Ascending aorta (tissue), 2 donors: ENCODE measurements around the gene PGAP1. TPM values are rescaled to one million over a fixed set of nuclear protein-coding genes. Genes with fewer than 3 reads are reported as not detected.
"Not testable (repeated sequence)": the region's sequence is repeated elsewhere in the genome, so short reads cannot be mapped to it uniquely, and the experiment has no call there.

Source experiments
- DNase-seq, 2 donors: peaks; one replicate each; pipeline ENCODE4 v3.0.0-alpha.2; 2019; ENCODE audit warnings: low spot score in 2 of 2
- H3K27ac ChIP-seq, 2 donors: fragments of 200-600 bp; sonication (generic); one replicate each; pipeline ENCODE4 v1.5.1; 2016 to 2017; ENCODE audit warnings: mild to moderate bottlenecking in 1 of 2
- H3K27me3 ChIP-seq: fragments of 200-600 bp; sonication (generic); one replicate; pipeline ENCODE4 v1.5.1; 2017
- H3K36me3 ChIP-seq, 2 donors: fragments of 200-600 bp; sonication (generic); one replicate each; pipeline ENCODE4 v1.5.1; 2016
- H3K4me1 ChIP-seq, 2 donors: fragments of 200-600 bp; sonication (generic); one replicate each; pipeline ENCODE4 v1.5.1; 2016 to 2017; ENCODE audit warnings: mild to moderate bottlenecking in 1 of 2
- H3K4me3 ChIP-seq, 2 donors: fragments of 200-600 bp; sonication (generic); one replicate each; pipeline ENCODE4 v1.5.1; 2016 to 2017; ENCODE audit warnings: mild to moderate bottlenecking in 1 of 2
- H3K9me3 ChIP-seq, 2 donors: fragments of 200-600 bp; sonication (generic); one replicate each; pipeline ENCODE4 v1.5.1; 2016
- CTCF ChIP-seq, 3 experiments: fragments of 200-600 bp in 2 of 3; fragments of 450-650 bp in 1 of 3; sonication (generic) in 2 of 3; IDR thresholded peaks; one replicate each; pipeline ENCODE4 v1.5.1; 2016 to 2019; ENCODE audit warnings: antibody characterized with exemption in 3 of 3, mild to moderate bottlenecking in 1 of 3, moderate library complexity in 1 of 3
- intact Hi-C: fragments of 100-400 bp; cut with DNase I; formaldehyde crosslinking; loops from one replicate; pipeline ENCODE4 v1.15.1; 2023
- total RNA-seq: library from RNA; depleted of rRNA; stranded (reverse); fragments of >200 nt; gene quantifications from one replicate; pipeline ENCODE4 v1.1.0, GENCODE V29; 2016

Gene PGAP1
- total RNA-seq, 1 donor from 2014 or later: 2.3 TPM

- TF ChIP-seq CTCF (IDR thresholded peaks at IDR 0.05): no peak
- Histone ChIP-seq H3K27ac (no peak overlapping the region), H3K36me3 (peaks cover 8 to 21% of the 10 kb centered on the region in 2 donors), H3K27me3 (no peaks in the 10 kb centered on the region), H3K4me3 (no peak overlapping the region), H3K4me1 (no peaks in the 10 kb centered on the region), H3K9me3 (no peaks in the 10 kb centered on the region)
- no peak for DNase-seq
- intact Hi-C loops: no loop called here
These were observed 7.6 kb downstream of the PGAP1 start for GRCh38 chr2:196918927-196919326.

GRCh38 chr2:196917802-196918201 is 8.7 kb downstream of the PGAP1 start:
- Histone ChIP-seq H3K4me1 (no peaks in the 10 kb centered on the region), H3K27ac (no peak overlapping the region), H3K36me3 (peaks cover 8 to 22% of the 10 kb centered on the region in 2 donors), H3K4me3 (no peak overlapping the region), H3K9me3 (no peaks in the 10 kb centered on the region), H3K27me3 (no peaks in the 10 kb centered on the region)
- no peak for TF ChIP-seq CTCF (IDR thresholded peaks at IDR 0.05)
- no peak for DNase-seq
- intact Hi-C loops: no loop called here

- TF ChIP-seq CTCF (IDR thresholded peaks at IDR 0.05): no peak
- H3K36me3 ChIP-seq: peaks cover 8 to 22% of the 10 kb centered on the region in 2 donors
- no peak overlapping the region for H3K4me3 ChIP-seq
- no peaks in the 10 kb centered on the region for H3K9me3 ChIP-seq
- intact Hi-C loops: no loop called here
- no peak for DNase-seq
- H3K27ac ChIP-seq: no peak overlapping the region
- no peaks in the 10 kb centered on the region for H3K27me3 ChIP-seq
- H3K4me1 ChIP-seq: no peaks in the 10 kb centered on the region
These were observed 10.9 kb downstream of the PGAP1 start for GRCh38 chr2:196915507-196916189.

GRCh38 chr2:196914867-196915460 is 11.5 kb downstream of the PGAP1 start:
- Histone ChIP-seq H3K36me3 (peaks cover 8 to 22% of the 10 kb centered on the region in 2 donors), H3K27ac (no peak overlapping the region), H3K9me3 (no peaks in the 10 kb centered on the region), H3K27me3 (no peaks in the 10 kb centered on the region), H3K4me1 (no peaks in the 10 kb centered on the region), H3K4me3 (no peak overlapping the region)
- no peak for DNase-seq
- TF ChIP-seq CTCF (IDR thresholded peaks at IDR 0.05): no peak
- intact Hi-C loops: no loop called here

DNA sequence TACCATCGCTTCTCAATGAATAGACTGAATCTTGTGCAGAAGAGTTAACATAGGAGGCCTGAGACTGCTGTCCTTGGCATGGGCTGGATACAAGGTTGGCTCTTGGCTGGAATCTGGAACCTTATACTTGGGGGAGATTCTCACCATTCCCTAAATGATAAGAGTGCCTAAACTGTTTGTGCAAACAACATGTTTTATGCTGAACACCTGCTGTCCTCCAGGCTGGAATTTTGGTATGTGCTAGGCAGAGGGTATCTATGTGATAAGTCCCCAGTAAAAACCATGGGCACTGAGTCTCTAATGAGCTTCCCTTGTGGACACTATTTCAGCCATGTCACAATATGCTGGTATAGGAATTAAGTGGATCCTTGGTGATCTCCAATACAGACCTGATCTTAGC is 12.8 kb downstream of the PGAP1 start:
- H3K27me3 ChIP-seq: no peaks in the 10 kb centered on the region
- H3K27ac ChIP-seq: no peak overlapping the region
- DNase-seq: no peak
- no peaks in the 10 kb centered on the region for H3K9me3 ChIP-seq
- no peaks in the 10 kb centered on the region for H3K4me1 ChIP-seq
- no peak for TF ChIP-seq CTCF (IDR thresholded peaks at IDR 0.05)
- peaks cover 8 to 22% of the 10 kb centered on the region in 2 donors for H3K36me3 ChIP-seq
- H3K4me3 ChIP-seq: no peak overlapping the region
- intact Hi-C loops: no loop called here

GRCh38 chr2:196905365-196905764 is 21.1 kb downstream of the PGAP1 start:
- H3K36me3 ChIP-seq: peaks cover 0 to 13% of the 10 kb centered on the region in 2 donors
- intact Hi-C loops, H3K4me3 ChIP-seq, H3K27ac ChIP-seq, H3K9me3 ChIP-seq, H3K27me3 ChIP-seq, H3K4me1 ChIP-seq, DNase-seq: not testable (repeated sequence)
